ENCODE measurements around the gene AP1G2. TPM values are rescaled to one million over a fixed set of nuclear protein-coding genes. Genes with fewer than 3 reads are reported as not detected.

The AP1G2 gene
- total RNA-seq, 1 donor from 2014 or later: 294 TPM

- DNase-seq (ENCODE audit: low spot score): no peak
Observed at GRCh38 chr14:23557521-23557920, 10.1 kb downstream of the AP1G2 start.

- no peak for DNase-seq (ENCODE audit: low spot score)
Observed at GRCh38 chr14:23556700-23557440, 10.7 kb downstream of the AP1G2 start.

GRCh38 chr14:23555882-23556699 is 11.5 kb downstream of the AP1G2 start, which contains the start of gene THTPA:
TSS of gene THTPA (plus strand) at chr14:23556271. CDS start at chr14:23556758, 487 bp downstream.
- peak; percentile 93 for DNase-seq (ENCODE audit: low spot score)

GRCh38 chr14:23555533-23555881 is 12.1 kb downstream of the AP1G2 start:
- no peak for DNase-seq (ENCODE audit: low spot score)

- peak; percentile 87 for DNase-seq (ENCODE audit: low spot score)
Observed at GRCh38 chr14:23551266-23552028, 16.1 kb downstream of the AP1G2 start, which contains the start of gene ZFHX2. TSS of gene ZFHX2 (minus strand) at chr14:23551765. CDS start at chr14:23535325, 16,440 bp downstream.

GRCh38 chr14:23550812-23551265 is 16.8 kb downstream of the AP1G2 start:
- DNase-seq (ENCODE audit: low spot score): no peak

GRCh38 chr14:23550131-23550811 is 17.3 kb downstream of the AP1G2 start:
- DNase-seq (ENCODE audit: low spot score): no peak

GRCh38 chr14:23548351-23549318 is 19.0 kb downstream of the AP1G2 start:
- DNase-seq (ENCODE audit: low spot score): no peak

GRCh38 chr14:23547924-23548323 is 19.7 kb downstream of the AP1G2 start:
- DNase-seq (ENCODE audit: low spot score): no peak

GRCh38 chr14:23546450-23547035 is 21.0 kb downstream of the AP1G2 start:
- DNase-seq (ENCODE audit: low spot score): no peak

GRCh38 chr14:23545740-23546365 is 21.7 kb downstream of the AP1G2 start:
- no peak for DNase-seq (ENCODE audit: low spot score)

GRCh38 chr14:23544511-23545447 is 22.8 kb downstream of the AP1G2 start:
- DNase-seq (ENCODE audit: low spot score): no peak

- DNase-seq (ENCODE audit: low spot score): no peak
Observed at GRCh38 chr14:23543403-23543802, 24.2 kb downstream of the AP1G2 start.

GRCh38 chr14:23542261-23542660 is 25.3 kb downstream of the AP1G2 start:
- no peak for DNase-seq (ENCODE audit: low spot score)

- no peak for DNase-seq (ENCODE audit: low spot score)
Observed at GRCh38 chr14:23540141-23540469, 27.5 kb downstream of the AP1G2 start.

- no peak for DNase-seq (ENCODE audit: low spot score)
Observed at GRCh38 chr14:23539248-23540140, 28.1 kb downstream of the AP1G2 start.

- no peak for DNase-seq (ENCODE audit: low spot score)
Observed at GRCh38 chr14:23538785-23539184, 28.8 kb downstream of the AP1G2 start.
